ENCODE data around the gene GPATCH4. TPM values are rescaled to one million over a fixed set of nuclear protein-coding genes. Genes with fewer than 3 reads are reported as not detected.

GPATCH4 gene
- total RNA-seq = 10 to 100 TPM in 3 of 5 donors, 1 to 10 TPM in 2; 9.0 to 15.6 (median 12.9) TPM
- 10 to 100 TPM; 11.2 to 24.1 (median 19.9) TPM for polyA plus RNA-seq
- long read RNA-seq, donor 1, transcript GPATCH4-201 (8 exons, 1,972 nt) = major isoform, 6 of 6 reads
- long read RNA-seq, donor 1, partial matches to known transcripts = 0 of 6 reads
- long read RNA-seq, donor 1, other reads (novel, unspliced or antisense) = 0 of 6 reads
- long read RNA-seq, donor 2, partial matches to known transcripts = 0 of 2 reads
- long read RNA-seq, donor 2, other reads (novel, unspliced or antisense) = 0 of 2 reads
- long read RNA-seq, donor 3, transcript GPATCH4-201 (8 exons, 1,972 nt) = major isoform, 5 of 6 reads
- long read RNA-seq, donor 3, partial matches to known transcripts = 0 of 6 reads
- long read RNA-seq, donor 3, other reads (novel, unspliced or antisense) = 0 of 6 reads
- long read RNA-seq, donor 4 = 0 reads
- long read RNA-seq, donor 5, transcript GPATCH4-201 (8 exons, 1,972 nt) = major isoform, 6 of 7 reads
- long read RNA-seq, donor 5, partial matches to known transcripts = 0 of 7 reads
- long read RNA-seq, donor 5, other reads (novel, unspliced or antisense) = 0 of 7 reads
- long read RNA-seq, donor 6 = 0 reads
- long read RNA-seq, donor 7, partial matches to known transcripts = 0 of 6 reads
- long read RNA-seq, donor 7, other reads (novel, unspliced or antisense) = 0 of 6 reads
- long read RNA-seq, donor 8, transcript GPATCH4-201 (8 exons, 1,972 nt) = major isoform, 5 of 5 reads
- long read RNA-seq, donor 8, partial matches to known transcripts = 0 of 5 reads
- long read RNA-seq, donor 8, other reads (novel, unspliced or antisense) = 0 of 5 reads
- long read RNA-seq, donor 9, partial matches to known transcripts = 0 of 4 reads
- long read RNA-seq, donor 9, other reads (novel, unspliced or antisense) = 0 of 4 reads
- long read RNA-seq, donor 10, partial matches to known transcripts = 0 of 4 reads
- long read RNA-seq, donor 10, other reads (novel, unspliced or antisense) = 0 of 4 reads

DNA sequence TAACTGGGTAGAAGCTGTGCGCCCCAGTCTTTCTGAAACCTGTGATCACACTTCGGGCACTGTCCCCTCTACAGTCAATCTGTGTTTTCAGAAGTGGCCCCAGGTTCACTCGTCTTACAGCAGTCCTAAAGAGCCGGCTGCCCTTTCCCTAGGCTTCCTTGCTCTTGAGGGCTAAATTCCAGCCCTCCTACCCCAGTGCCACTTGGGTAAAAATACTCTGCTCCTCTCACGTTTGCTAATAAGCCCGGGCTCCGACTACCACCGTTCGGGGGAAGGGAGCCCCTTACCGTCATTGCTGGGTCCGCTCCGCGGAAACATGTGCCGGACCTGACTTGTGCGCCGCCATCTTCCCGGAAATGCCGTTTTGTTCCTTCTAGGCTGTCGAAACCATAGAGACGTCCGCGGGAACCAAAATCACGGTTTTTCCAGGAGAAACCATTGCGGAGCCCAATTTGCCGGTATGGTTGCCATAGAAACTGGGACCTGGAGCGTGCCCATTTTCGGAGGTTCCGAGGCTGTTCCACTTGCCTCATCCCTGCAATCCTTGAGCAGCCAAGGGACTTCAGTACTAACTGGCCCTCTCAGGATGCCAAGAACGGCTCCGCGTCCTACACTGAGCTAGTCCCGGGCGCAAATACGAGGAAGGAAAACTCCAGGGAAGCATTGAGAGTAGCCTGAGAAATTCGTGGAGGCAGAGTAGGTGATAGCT is at the start of gene GPATCH4:
Gene GPATCH4 (minus strand): TSS at position 358 of the 709 bp plus-strand sequence.
- peak within 1 kb of the TSS; percentile 66 to 88 (median 76) for H3K27ac ChIP-seq
- H3K27me3 ChIP-seq = no peaks in the 10 kb centered on the region
- no peaks in the 10 kb centered on the region for H3K9me3 ChIP-seq
- TF ChIP-seq EP300 (IDR thresholded peaks at IDR 0.05) = no peak
- peak; percentile 47 to 74 (median 49) for TF ChIP-seq POLR2AphosphoS5 (IDR thresholded peaks at IDR 0.05)
- intact Hi-C loops (cut with DNase I; ENCODE audit: low total_unique reads) = loop anchor here (10.0 kb wide), 1 partner anchor 136 kb away; no protein-coding TSS in a partner anchor
- H3K4me3 ChIP-seq = peak within 1 kb of the TSS; percentile 69 to 91 (median 70)
- WGBS, 5 donors = 0 to 1% (median 0%) methylated on average over 23 to 35 of the region's 35 CpGs
- peaks cover 10 to 30% (median 28%) of the 10 kb centered on the region in 4 donors for H3K36me3 ChIP-seq
- DNase-seq = peak; percentile 70 to 93
- peaks cover 13 to 28% (median 23%) of the 10 kb centered on the region in 4 donors for H3K4me1 ChIP-seq

GRCh38 chr1:156648951-156649350 is 47.7 kb upstream of the GPATCH4 start:
- 8 to 30% (median 17%) methylated on average over 2 of the region's 2 CpGs for WGBS, 5 donors
- intact Hi-C loops (cut with DNase I; ENCODE audit: low total_unique reads) = no loop called here
- peaks cover 10 to 100% (median 46%) of the 10 kb centered on the region in 3 donors for H3K27me3 ChIP-seq

GRCh38 chr1:156648496-156648895 is 47.2 kb upstream of the GPATCH4 start:
- Histone ChIP-seq H3K27ac (no peak overlapping the region), H3K27me3 (peaks cover 10 to 100% (median 50%) of the 10 kb centered on the region in 3 donors), H3K9me3 (no peaks in the 10 kb centered on the region), H3K4me3 (no peak overlapping the region), H3K36me3 (no peaks in the 10 kb centered on the region), H3K4me1 (peaks cover 0 to 4% (median 0%) of the 10 kb centered on the region in 4 donors)
- no peak for DNase-seq
- 74 to 84% (median 82%) methylated on average over 9 to 10 of the region's 10 CpGs for whole genome bisulfite sequencing, 5 donors
- TF ChIP-seq CTCF (IDR thresholded peaks at IDR 0.05) (no peak), EP300 (IDR thresholded peaks at IDR 0.05) (no peak), POLR2AphosphoS5 (IDR thresholded peaks at IDR 0.05) (no peak), POLR2A (IDR thresholded peaks at IDR 0.05) (no peak)
- intact Hi-C loops (cut with DNase I; ENCODE audit: low total_unique reads) = no loop called here

More at GRCh38 chr1:156648951-156649350, 47.7 kb upstream of the GPATCH4 start:
- Histone ChIP-seq H3K36me3 (no peaks in the 10 kb centered on the region), H3K9me3 (no peaks in the 10 kb centered on the region), H3K4me1 (peaks cover 0 to 4% (median 0%) of the 10 kb centered on the region in 4 donors), H3K27ac (no peak overlapping the region), H3K4me3 (no peak overlapping the region)
- TF ChIP-seq EP300 (IDR thresholded peaks at IDR 0.05) (no peak), POLR2AphosphoS5 (IDR thresholded peaks at IDR 0.05) (no peak), CTCF (IDR thresholded peaks at IDR 0.05) (no peak), POLR2A (IDR thresholded peaks at IDR 0.05) (no peak)
- DNase-seq = no peak

DNA sequence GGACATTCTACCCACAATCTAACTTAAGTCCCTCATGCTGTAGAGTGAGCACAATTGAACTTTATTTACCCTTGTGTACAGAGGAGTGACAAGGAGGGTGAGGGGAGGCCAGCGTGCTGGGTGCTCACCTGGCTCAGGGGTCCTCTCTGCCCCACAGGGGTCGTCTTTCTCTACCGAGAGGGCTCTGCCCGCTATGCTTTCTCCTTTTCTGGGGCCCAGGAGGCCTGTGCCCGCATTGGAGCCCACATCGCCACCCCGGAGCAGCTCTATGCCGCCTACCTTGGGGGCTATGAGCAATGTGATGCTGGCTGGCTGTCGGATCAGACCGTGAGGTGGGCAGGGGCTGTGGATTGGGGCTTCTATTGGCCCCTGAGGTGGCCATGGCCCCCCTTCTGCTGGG is 46.1 kb upstream of the GPATCH4 start:
- Histone ChIP-seq H3K27me3 (peaks cover 10 to 100% (median 57%) of the 10 kb centered on the region in 3 donors), H3K4me3 (no peak overlapping the region), H3K9me3 (no peaks in the 10 kb centered on the region), H3K4me1 (peaks cover 1 to 8% (median 2%) of the 10 kb centered on the region in 4 donors), H3K27ac (no peak overlapping the region), H3K36me3 (no peaks in the 10 kb centered on the region)
- intact Hi-C loops (cut with DNase I; ENCODE audit: low total_unique reads) = no loop called here
- no peak for DNase-seq
- WGBS, 5 donors = 68 to 72% (median 70%) methylated on average over 6 to 10 of the region's 10 CpGs
- TF ChIP-seq POLR2A (IDR thresholded peaks at IDR 0.05) = no peak

Data from stomach (tissue), 19 donors.